A549 (cell line): ENCODE measurements around the gene PVR.

Source experiments
- CHD2 ChIP-seq: fragments of 150-350 bp; IDR thresholded peaks from 2 replicates; pipeline ENCODE4 v1.6.1; 2014; ENCODE audit warnings: low read length; ENCODE audit not compliant: partially characterized antibody
- EP300 ChIP-seq, 2 experiments: fragments of >200 bp; sonication (Bioruptor Twin); formaldehyde crosslinking; IDR thresholded peaks; 2 replicates in 1 of 2; 3 replicates in 1 of 2; pipeline ENCODE4 v1.6.1; 2016 to 2017
- RAD21 ChIP-seq, 2 experiments: fragments of >200 bp in 1 of 2; sonication (Bioruptor Twin) in 1 of 2; formaldehyde crosslinking in 1 of 2; IDR thresholded peaks in 1 of 2; conservative IDR thresholded peaks in 1 of 2; 2 replicates in 1 of 2; 3 replicates in 1 of 2; pipeline ENCODE4 v1.6.1; 2012 to 2018; ENCODE audit warnings: inconsistent platforms in 1 of 2
- SREBF2 ChIP-seq: fragments of 450-650 bp; IDR thresholded peaks from 2 replicates; pipeline ENCODE4 v1.6.1; 2014; ENCODE audit warnings: mild to moderate bottlenecking, moderate library complexity
- TF ChIP-seq, protein P1 (sequence below): fragments of >200 bp; sonication (Bioruptor Twin); formaldehyde crosslinking; IDR thresholded peaks from 3 replicates; pipeline ENCODE4 v1.5.1; 2016

DNA sequence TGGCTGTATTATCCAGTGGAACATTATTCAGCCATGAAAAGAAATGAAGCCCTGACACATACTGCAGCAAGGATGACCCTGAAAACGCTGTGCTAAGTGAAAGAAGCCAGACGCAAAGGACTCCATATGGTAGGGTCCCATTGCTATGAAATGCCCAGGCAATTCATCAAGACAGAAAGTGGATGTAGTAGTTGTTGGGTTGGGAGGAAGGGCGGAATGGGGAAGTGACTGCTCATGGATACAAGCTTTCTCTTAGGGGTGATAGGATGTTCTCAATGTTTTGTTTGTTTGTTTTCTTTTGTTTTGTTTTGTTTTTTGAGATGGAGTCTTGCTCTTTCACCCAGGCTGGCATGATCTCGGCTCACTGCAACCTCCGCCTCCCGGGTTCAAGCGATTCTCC lies 44.2 kb downstream of the PVR start:
- no peak for TF ChIP-seq RAD21 (conservative IDR thresholded peaks at IDR 0.05 in 1 of 2, IDR thresholded peaks at IDR 0.05 in 1 of 2)
- no peak for TF ChIP-seq SREBF2
- TF ChIP-seq, protein P1, sequence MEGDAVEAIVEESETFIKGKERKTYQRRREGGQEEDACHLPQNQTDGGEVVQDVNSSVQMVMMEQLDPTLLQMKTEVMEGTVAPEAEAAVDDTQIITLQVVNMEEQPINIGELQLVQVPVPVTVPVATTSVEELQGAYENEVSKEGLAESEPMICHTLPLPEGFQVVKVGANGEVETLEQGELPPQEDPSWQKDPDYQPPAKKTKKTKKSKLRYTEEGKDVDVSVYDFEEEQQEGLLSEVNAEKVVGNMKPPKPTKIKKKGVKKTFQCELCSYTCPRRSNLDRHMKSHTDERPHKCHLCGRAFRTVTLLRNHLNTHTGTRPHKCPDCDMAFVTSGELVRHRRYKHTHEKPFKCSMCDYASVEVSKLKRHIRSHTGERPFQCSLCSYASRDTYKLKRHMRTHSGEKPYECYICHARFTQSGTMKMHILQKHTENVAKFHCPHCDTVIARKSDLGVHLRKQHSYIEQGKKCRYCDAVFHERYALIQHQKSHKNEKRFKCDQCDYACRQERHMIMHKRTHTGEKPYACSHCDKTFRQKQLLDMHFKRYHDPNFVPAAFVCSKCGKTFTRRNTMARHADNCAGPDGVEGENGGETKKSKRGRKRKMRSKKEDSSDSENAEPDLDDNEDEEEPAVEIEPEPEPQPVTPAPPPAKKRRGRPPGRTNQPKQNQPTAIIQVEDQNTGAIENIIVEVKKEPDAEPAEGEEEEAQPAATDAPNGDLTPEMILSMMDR, result no peak
- no peak for TF ChIP-seq EP300 (IDR thresholded peaks at IDR 0.05)
- no peak for TF ChIP-seq CHD2
